HG03175 (cell line): Measurements from ENCODE around the gene ACSL3.
"Not testable (repeated sequence)": the region's sequence is repeated elsewhere in the genome, so short reads cannot be mapped to it uniquely, and the experiment has no call there.

Experiments used
- ATAC-seq: cut with Tn5 transposase; IDR thresholded peaks from one replicate; pipeline ENCODE4 v1.9.1; 2021; ENCODE audit warnings: mild to moderate bottlenecking, moderate library complexity; ENCODE audit not compliant: unreplicated experiment

ACSL3 gene

DNA sequence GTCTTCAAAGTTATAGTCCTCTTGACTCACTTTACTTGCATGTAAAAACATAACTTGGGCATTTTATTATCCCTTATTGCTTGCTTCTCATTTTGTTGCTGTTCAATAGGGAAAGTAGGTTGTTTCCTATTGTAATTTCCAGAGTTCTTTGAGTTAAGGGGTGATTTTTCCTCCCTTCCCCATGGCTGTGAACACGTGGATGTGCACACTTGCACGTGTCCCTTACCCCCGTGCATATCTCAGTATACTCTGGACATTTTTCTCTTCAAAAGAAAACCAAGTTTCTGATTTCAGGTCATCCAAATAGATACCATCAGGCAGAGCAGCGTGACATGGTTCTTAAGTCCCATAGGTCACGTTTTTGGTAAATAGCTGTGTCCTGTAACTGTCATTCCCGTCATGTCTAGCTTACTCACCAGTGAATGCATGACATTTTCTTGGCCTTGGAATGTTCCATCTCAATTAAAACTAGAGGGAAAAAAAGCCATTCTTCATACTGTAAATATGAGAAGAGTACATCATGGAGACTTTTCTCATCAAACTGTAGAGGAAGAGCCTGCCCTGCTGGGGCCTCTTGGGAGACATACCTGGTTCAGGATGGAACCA is 107.8 kb downstream of the ACSL3 start:
- no peak for ATAC-seq

- ATAC-seq, result no peak
These were observed 108.7 kb downstream of the ACSL3 start for GRCh38 chr2:222969491-222969890.

GRCh38 chr2:222972420-222972819 is 111.6 kb downstream of the ACSL3 start:
- no peak for ATAC-seq

DNA sequence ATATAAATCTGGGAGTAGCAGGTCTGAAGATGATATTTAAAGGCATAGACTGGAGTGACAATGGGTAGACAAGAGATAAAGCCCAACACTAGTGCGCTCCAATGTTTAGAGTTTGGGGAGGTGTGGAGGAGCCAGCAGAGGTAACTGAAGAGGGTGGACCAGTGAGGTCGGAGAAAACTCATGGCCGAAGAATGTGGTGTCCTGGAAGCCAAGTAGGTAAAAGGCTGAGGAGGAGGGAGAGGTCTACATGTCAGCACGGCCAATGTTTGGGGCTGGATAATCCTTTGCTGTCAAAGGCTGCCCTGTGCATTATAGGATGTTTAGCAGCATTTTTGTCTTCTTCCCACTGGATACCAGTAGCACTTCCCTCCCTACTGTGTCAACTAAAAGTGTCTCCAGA is 112.4 kb downstream of the ACSL3 start:
- no peak for ATAC-seq

- ATAC-seq, result no peak
These were observed 112.9 kb downstream of the ACSL3 start for GRCh38 chr2:222973733-222974132.

DNA sequence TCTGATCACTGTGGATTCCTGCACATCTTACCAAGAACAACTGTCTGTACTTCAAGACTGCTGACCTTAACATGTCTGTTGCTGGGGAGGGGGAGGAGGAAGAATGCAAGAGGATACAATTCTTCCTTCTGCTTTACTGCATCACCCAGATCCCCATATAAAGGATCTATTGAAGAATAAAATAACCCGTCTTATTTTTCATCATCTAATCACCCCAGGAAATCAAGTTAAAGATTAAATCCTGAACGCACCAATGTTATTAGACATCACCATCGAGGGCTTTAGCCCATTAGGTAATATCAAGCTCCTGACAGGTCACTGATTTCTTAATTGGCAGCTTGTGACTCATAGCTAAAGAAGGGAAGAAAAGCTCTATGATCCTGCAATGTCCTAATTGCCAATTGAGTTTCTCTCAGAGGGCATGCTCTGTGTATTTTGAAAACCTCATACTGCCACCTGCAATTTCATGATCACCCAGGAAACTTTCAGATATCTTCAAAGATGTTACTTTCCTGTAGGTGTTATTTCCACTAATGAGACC is 115.8 kb downstream of the ACSL3 start:
- ATAC-seq, result no peak

DNA sequence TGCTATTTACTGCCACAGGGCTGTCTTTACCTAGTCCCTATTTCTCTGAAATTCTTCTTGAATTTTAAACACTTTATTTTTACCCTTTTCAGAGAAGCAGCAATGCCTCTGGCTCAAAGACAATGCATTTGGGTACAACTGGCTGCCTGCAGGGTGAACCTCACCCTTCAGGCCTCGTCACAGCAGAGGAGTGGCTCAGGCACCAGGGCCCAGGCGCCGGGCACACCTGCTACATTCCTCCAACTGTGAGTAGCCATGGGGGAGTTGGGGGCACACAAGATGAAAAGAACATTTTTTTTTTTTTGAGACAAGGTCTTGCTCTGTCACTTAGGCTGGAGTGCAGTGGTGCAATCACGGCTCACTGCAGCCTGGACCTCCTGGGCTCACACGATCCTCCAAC is 116.3 kb downstream of the ACSL3 start:
- no peak for ATAC-seq

DNA sequence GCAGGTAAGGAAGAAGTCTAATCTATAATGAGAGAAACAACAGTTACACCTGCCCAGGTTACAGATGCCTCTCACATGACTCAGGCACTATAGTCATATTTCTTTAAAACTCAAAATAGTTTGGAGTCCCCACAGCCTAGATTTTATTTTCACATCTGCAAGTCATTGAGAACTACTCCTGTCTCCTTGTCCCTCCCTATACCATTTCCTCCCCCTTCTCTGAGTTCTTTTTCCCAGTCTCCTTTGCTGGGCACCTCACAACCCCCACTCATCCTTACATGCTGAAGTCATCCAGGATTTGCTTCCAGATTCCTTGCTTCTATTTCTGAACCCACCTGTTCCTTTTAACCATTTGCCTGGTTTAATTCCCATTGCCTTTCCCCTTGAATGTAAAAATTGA is 118.0 kb downstream of the ACSL3 start:
- ATAC-seq, result no peak

- ATAC-seq, result no peak
These were observed 118.6 kb downstream of the ACSL3 start for GRCh38 chr2:222979484-222979883.

GRCh38 chr2:222982010-222982908 is 121.4 kb downstream of the ACSL3 start:
- peak; percentile 51 for ATAC-seq

GRCh38 chr2:222982909-222983265 is 122.1 kb downstream of the ACSL3 start:
- no peak for ATAC-seq

DNA sequence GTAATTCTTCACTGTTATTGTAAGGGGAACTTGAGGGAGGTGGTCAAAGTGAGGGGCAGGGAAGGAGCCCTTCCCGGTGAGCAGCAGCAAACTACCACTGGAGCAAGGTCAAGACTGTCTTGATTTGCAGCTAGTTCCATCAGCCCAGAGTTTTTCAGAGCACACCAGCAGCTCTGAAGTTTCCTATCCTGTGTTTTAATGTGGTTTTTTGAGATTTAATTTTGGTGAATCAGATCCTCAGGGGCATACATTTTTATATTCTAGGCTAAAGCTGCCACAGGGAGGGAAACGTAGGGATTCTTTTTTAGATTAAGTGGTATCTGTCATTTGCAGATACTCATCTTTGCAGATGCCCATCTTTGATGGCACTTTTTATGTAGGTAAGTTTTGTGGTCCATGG is 124.1 kb downstream of the ACSL3 start:
- ATAC-seq, result no peak

DNA sequence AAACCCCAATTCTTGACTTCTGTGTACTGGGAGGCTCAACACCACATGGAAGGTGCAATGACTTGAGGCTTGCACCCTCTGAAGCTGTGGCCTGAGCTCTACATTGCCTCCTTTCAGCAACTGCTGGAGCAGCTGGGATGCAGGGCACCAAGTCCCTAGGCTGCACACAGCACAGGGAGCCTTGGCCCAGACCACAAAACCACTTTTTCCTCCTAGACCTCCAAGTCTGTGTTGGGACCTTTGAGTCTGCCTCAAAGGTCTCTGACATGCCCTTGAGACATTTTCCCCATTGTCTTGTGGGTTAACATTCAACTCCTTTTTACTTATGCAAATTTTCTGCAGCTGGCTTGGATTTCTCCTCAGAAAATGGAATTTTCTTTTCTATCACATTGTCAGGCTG is 128.6 kb downstream of the ACSL3 start:
- ATAC-seq, result no peak

- not testable (repeated sequence) for ATAC-seq
These were observed 129.4 kb downstream of the ACSL3 start for GRCh38 chr2:222990206-222990605.

GRCh38 chr2:222992137-222992536 is 131.3 kb downstream of the ACSL3 start:
- no peak for ATAC-seq
